A549 (cell line): ENCODE measurements around the gene LEF1.
A peak's percentile ranks its signal among the peaks of the same experiment; 100 is the strongest.

ENCODE experiments used
- CHD4 ChIP-seq: fragments of 200-600 bp; sonication (generic); IDR thresholded peaks from 2 replicates; pipeline ENCODE4 v1.6.1; 2016; ENCODE audit warnings: antibody characterized with exemption, mild to moderate bottlenecking, borderline replicate concordance
- HOXA7 ChIP-seq: fragments of 250-450 bp; sonication (Bioruptor Pico); IDR thresholded peaks from 2 replicates; pipeline ENCODE4 v1.5.0; 2020; ENCODE audit warnings: mild to moderate bottlenecking, moderate library complexity
- JUN ChIP-seq, 2 experiments: fragments of >200 bp; sonication (Bioruptor Twin); formaldehyde crosslinking; IDR thresholded peaks; 2 replicates in 1 of 2; 3 replicates in 1 of 2; pipeline ENCODE4 v1.6.1; 2016 to 2017
- NFE2L2 ChIP-seq: fragments of 150-350 bp; conservative IDR thresholded peaks from 2 replicates; pipeline ENCODE4 v1.6.1; 2014; ENCODE audit warnings: low read length
- POLR2A ChIP-seq: IDR thresholded peaks from 2 replicates; pipeline ENCODE4 v1.6.1; 2012; ENCODE audit warnings: mild to moderate bottlenecking, low read length
- RFX5 ChIP-seq: fragments of 450-650 bp; IDR thresholded peaks from 2 replicates; pipeline ENCODE4 v1.7.1; 2014; ENCODE audit warnings: antibody characterized with exemption, mild to moderate bottlenecking, moderate library complexity
- SMC3 ChIP-seq: fragments of >200 bp; sonication (Bioruptor Twin); formaldehyde crosslinking; IDR thresholded peaks from 3 replicates; pipeline ENCODE4 v1.6.1; 2018; ENCODE audit warnings: inconsistent platforms
- TF ChIP-seq, protein P1 (sequence below): IDR thresholded peaks from 2 replicates; pipeline ENCODE4 v1.6.1; 2012
- TF ChIP-seq, protein P2 (sequence below): fragments of >200 bp; sonication (Bioruptor Twin); formaldehyde crosslinking; IDR thresholded peaks from 3 replicates; pipeline ENCODE4 v1.5.1; 2016
- TF ChIP-seq, protein P3 (sequence below): IDR thresholded peaks from 2 replicates; pipeline ENCODE4 v1.6.1; 2012

DNA sequence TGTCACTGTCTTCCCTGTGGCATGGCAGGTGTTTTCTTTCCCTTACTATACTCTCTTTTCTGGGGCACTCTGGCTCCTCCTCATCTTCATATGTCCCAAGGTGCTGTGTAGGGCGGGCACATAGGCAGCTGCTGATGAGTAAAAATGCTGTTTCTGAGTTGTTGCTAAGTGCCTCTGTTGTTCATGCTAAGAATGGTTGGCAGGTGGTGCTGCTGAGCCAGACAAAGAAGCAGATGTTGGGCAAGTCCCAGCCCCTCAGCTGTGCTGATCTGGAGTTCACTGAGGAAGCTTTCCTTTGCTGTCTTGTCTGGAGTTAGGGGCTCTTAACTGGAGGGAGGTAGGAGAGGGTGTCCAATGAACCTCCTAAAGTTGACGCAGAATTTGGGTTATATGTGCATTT lies 138.4 kb downstream of the LEF1 start:
- TF ChIP-seq, protein P1, sequence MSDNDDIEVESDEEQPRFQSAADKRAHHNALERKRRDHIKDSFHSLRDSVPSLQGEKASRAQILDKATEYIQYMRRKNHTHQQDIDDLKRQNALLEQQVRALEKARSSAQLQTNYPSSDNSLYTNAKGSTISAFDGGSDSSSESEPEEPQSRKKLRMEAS: no peak
- TF ChIP-seq NFE2L2 (no peak), POLR2A (no peak), JUN (IDR thresholded peaks at IDR 0.05) (no peak), HOXA7 (no peak), SMC3 (peak; percentile 40; the same call in 1 of the 3 replicates), CHD4 (no peak), RFX5 (no peak)
- TF ChIP-seq, protein P2, sequence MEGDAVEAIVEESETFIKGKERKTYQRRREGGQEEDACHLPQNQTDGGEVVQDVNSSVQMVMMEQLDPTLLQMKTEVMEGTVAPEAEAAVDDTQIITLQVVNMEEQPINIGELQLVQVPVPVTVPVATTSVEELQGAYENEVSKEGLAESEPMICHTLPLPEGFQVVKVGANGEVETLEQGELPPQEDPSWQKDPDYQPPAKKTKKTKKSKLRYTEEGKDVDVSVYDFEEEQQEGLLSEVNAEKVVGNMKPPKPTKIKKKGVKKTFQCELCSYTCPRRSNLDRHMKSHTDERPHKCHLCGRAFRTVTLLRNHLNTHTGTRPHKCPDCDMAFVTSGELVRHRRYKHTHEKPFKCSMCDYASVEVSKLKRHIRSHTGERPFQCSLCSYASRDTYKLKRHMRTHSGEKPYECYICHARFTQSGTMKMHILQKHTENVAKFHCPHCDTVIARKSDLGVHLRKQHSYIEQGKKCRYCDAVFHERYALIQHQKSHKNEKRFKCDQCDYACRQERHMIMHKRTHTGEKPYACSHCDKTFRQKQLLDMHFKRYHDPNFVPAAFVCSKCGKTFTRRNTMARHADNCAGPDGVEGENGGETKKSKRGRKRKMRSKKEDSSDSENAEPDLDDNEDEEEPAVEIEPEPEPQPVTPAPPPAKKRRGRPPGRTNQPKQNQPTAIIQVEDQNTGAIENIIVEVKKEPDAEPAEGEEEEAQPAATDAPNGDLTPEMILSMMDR: no peak; the same call in 2 of the 3 replicates
- TF ChIP-seq, protein P3, sequence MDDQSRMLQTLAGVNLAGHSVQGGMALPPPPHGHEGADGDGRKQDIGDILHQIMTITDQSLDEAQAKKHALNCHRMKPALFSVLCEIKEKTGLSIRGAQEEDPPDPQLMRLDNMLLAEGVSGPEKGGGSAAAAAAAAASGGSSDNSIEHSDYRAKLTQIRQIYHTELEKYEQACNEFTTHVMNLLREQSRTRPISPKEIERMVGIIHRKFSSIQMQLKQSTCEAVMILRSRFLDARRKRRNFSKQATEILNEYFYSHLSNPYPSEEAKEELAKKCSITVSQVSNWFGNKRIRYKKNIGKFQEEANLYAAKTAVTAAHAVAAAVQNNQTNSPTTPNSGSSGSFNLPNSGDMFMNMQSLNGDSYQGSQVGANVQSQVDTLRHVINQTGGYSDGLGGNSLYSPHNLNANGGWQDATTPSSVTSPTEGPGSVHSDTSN: no peak
